Measurements from ENCODE around the gene ATP6V1E1. TPM values are rescaled to one million over a fixed set of nuclear protein-coding genes. Genes with fewer than 3 reads are reported as not detected.

ATP6V1E1 gene
- total and polyA plus RNA-seq, 10 of the 15 experiments (the other 5 are each of a cell fraction or from before 2014, with no cell fraction given) = 66.7 to 128 (median 87.9) TPM

DNA sequence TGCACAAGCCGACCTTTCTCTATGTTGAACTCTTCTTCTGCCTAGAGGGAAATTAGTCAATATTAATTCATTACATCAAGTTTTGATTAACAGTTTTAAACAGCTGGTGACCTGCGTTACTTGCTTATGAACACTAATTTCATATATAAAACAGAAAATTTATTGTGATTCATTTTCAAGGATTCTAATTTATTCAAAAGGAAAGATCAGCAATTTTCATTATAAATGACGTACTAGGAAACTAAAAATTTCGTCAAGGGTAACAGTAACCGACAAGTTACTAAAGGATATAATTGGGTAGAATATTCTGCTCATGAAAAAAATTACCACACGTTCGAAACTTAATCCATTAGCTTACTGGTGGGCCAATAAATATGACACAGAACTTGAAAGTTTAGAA, 15.3 kb downstream of the ATP6V1E1 start:
- in situ Hi-C loops (cut with MboI) = no loop called here
- Histone ChIP-seq H3K79me2 (ENCODE audit: control insufficient read depth, insufficient read depth, low read length) (no peaks in the 10 kb centered on the region), H3K4me2 (ENCODE audit: control insufficient read depth, insufficient read depth) (no peak overlapping the region), H3K9ac (ENCODE audit: control insufficient read depth, insufficient read depth, low read length) (no peak overlapping the region), H4K20me1 (ENCODE audit: control insufficient read depth, insufficient read depth) (no peaks in the 10 kb centered on the region), H3K9me3 (replicated peaks; ENCODE audit: control insufficient read depth, insufficient read depth, low read length) (no peaks in the 10 kb centered on the region), H3K4me3 (no peak overlapping the region), H2AFZ (ENCODE audit: control insufficient read depth, low read depth, low read length) (no peak overlapping the region), H3K27me3 (replicated peaks in 1 of 2; ENCODE audit: control insufficient read depth in 2 of 2, insufficient read depth in 2 of 2, low read length in 1 of 2) (no peaks in the 10 kb centered on the region), H3K4me1 (ENCODE audit: control insufficient read depth, insufficient read depth, low read length) (no peaks in the 10 kb centered on the region), H3K36me3 (ENCODE audit: control insufficient read depth in 2 of 2, insufficient read depth in 2 of 2, low read length in 1 of 2) (peaks cover 0 to 15% of the 10 kb centered on the region in 2 experiments; a peak in 3 of 4 replicates), H3K27ac (ENCODE audit: control insufficient read depth, insufficient read depth) (no peak overlapping the region)
- no TSS peak for BruUV-seq (replicated peaks)
- 97% methylated on average over 7 of the region's 7 CpGs for WGBS (ENCODE audit: insufficient coverage, insufficient replicate concordance, low lambda C conversion rate, missing lambda C conversion rate)
- FAIRE-seq = no peak
- DNase-seq (ENCODE audit: low read depth, low spot score) = no peak
- ChIA-PET CTCF (no interaction called here), SMC1A (ENCODE audit: uncharacterized antibody, unreplicated experiment) (no interaction called here), RAD21 (ENCODE audit: unreplicated experiment) (no interaction called here), POLR2A (interaction anchor here (0.6 kb wide), 1 partner anchor 436 kb away, joined by 5 read pairs; no protein-coding TSS in a partner anchor)
- TF ChIP-seq YY1 (IDR thresholded peaks at IDR 0.05; ENCODE audit: low read depth, low read length) (no peak), RAD21 (IDR thresholded peaks at IDR 0.05; ENCODE audit: insufficient read depth, low read depth, low read length) (no peak), SUPT20H (IDR thresholded peaks at IDR 0.05; ENCODE audit: borderline replicate concordance, control insufficient read depth, low read depth, low read length) (no peak)
- TF ChIP-seq, protein P1, sequence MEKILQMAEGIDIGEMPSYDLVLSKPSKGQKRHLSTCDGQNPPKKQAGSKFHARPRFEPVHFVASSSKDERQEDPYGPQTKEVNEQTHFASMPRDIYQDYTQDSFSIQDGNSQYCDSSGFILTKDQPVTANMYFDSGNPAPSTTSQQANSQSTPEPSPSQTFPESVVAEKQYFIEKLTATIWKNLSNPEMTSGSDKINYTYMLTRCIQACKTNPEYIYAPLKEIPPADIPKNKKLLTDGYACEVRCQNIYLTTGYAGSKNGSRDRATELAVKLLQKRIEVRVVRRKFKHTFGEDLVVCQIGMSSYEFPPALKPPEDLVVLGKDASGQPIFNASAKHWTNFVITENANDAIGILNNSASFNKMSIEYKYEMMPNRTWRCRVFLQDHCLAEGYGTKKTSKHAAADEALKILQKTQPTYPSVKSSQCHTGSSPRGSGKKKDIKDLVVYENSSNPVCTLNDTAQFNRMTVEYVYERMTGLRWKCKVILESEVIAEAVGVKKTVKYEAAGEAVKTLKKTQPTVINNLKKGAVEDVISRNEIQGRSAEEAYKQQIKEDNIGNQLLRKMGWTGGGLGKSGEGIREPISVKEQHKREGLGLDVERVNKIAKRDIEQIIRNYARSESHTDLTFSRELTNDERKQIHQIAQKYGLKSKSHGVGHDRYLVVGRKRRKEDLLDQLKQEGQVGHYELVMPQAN (conservative IDR thresholded peaks at IDR 0.05) = no peak
- TF ChIP-seq, protein P2, sequence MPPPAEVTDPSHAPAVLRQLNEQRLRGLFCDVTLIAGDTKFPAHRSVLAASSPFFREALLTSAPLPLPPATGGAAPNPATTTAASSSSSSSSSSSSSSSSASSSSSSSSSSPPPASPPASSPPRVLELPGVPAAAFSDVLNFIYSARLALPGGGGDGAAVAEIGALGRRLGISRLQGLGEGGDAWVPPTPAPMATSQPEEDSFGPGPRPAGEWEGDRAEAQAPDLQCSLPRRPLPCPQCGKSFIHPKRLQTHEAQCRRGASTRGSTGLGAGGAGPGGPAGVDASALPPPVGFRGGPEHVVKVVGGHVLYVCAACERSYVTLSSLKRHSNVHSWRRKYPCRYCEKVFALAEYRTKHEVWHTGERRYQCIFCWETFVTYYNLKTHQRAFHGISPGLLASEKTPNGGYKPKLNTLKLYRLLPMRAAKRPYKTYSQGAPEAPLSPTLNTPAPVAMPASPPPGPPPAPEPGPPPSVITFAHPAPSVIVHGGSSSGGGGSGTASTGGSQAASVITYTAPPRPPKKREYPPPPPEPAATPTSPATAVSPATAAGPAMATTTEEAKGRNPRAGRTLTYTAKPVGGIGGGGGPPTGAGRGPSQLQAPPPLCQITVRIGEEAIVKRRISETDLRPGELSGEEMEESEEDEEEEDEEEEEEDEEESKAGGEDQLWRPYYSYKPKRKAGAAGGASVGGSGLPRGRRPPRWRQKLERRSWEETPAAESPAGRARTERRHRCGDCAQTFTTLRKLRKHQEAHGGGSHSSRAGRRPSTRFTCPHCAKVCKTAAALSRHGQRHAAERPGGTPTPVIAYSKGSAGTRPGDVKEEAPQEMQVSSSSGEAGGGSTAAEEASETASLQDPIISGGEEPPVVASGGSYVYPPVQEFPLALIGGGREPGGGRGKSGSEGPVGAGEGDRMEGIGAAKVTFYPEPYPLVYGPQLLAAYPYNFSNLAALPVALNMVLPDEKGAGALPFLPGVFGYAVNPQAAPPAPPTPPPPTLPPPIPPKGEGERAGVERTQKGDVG (CRISPR knock-in tag; IDR thresholded peaks at IDR 0.05) = no peak
- no peak for ATAC-seq
- intact Hi-C loops (cut with micrococcal nuclease; ENCODE audit: unreplicated experiment) = no loop called here

Measured in GM12878 (cell line).